H9 (cell line): ENCODE measurements around the gene TMEFF2. TPM values are rescaled to one million over a fixed set of nuclear protein-coding genes. Genes with fewer than 3 reads are reported as not detected.
A peak's percentile ranks its signal among the peaks of the same experiment; 100 is the strongest.

Experiments used
- DNase-seq: peaks from one replicate; pipeline ENCODE4 v3.0.0-alpha.2; 2017
- H2AFZ ChIP-seq: one replicate; pipeline ENCODE4 v1.6.1; 2013; ENCODE audit warnings: mild to moderate bottlenecking, low read length, control low read depth, moderate library complexity
- H2AK5ac ChIP-seq: 2 replicates; pipeline ENCODE4 v1.6.1; 2013; ENCODE audit warnings: low read length, control low read depth, mixed read lengths; ENCODE audit not compliant: insufficient read length
- H2BK120ac ChIP-seq: one replicate; pipeline ENCODE4 v1.6.1; 2013; ENCODE audit warnings: low read depth, mild to moderate bottlenecking, low read length, control low read depth, inconsistent platforms; ENCODE audit not compliant: poor library complexity, severe bottlenecking
- H2BK12ac ChIP-seq: 2 replicates; pipeline ENCODE4 v1.6.1; 2013; ENCODE audit warnings: low read length, control low read depth, mixed read lengths, low read depth; ENCODE audit not compliant: insufficient read length
- H2BK15ac ChIP-seq: 2 replicates; pipeline ENCODE4 v1.6.1; 2013; ENCODE audit warnings: low read depth, low read length, control low read depth
- H2BK20ac ChIP-seq: one replicate; pipeline ENCODE4 v1.6.1; 2013; ENCODE audit warnings: low read depth, mild to moderate bottlenecking, low read length, control low read depth, inconsistent platforms; ENCODE audit not compliant: poor library complexity, severe bottlenecking
- H2BK5ac ChIP-seq: 2 replicates; pipeline ENCODE4 v1.6.1; 2013; ENCODE audit warnings: low read length, control low read depth, mixed read lengths; ENCODE audit not compliant: insufficient read length
- H3K14ac ChIP-seq: 2 replicates; pipeline ENCODE4 v1.6.1; 2013; ENCODE audit warnings: low read length, control low read depth; ENCODE audit not compliant: insufficient read depth
- H3K18ac ChIP-seq: 2 replicates; pipeline ENCODE4 v1.6.1; 2013; ENCODE audit warnings: low read depth, mild to moderate bottlenecking, mixed read lengths, low read length, control low read depth; ENCODE audit not compliant: insufficient read length
- H3K23ac ChIP-seq: 2 replicates; pipeline ENCODE4 v1.6.1; 2013; ENCODE audit warnings: low read length, control low read depth, mixed read lengths, low read depth; ENCODE audit not compliant: insufficient read length
- H3K23me2 ChIP-seq: 2 replicates; pipeline ENCODE4 v1.6.1; 2013; ENCODE audit warnings: low read depth, mild to moderate bottlenecking, mixed read lengths, low read length, control low read depth; ENCODE audit not compliant: insufficient read length, poor library complexity, severe bottlenecking
- H3K27ac ChIP-seq: 2 replicates; pipeline ENCODE4 v1.5.1; 2013; ENCODE audit warnings: low read length, control low read depth, mixed read lengths, low read depth; ENCODE audit not compliant: insufficient read length
- H3K27me3 ChIP-seq: 2 replicates; pipeline ENCODE4 v1.6.1; 2013; ENCODE audit warnings: low read length, control low read depth, inconsistent platforms; ENCODE audit not compliant: insufficient read depth
- H3K4ac ChIP-seq: 2 replicates; pipeline ENCODE4 v1.6.1; 2013; ENCODE audit warnings: low read depth, mild to moderate bottlenecking, control low read depth, inconsistent platforms, low read length, moderate library complexity
- H3K4me1 ChIP-seq: 2 replicates; pipeline ENCODE4 v1.6.1; 2013; ENCODE audit warnings: low read length, control low read depth, inconsistent platforms; ENCODE audit not compliant: insufficient read depth
- H3K4me2 ChIP-seq: 2 replicates; pipeline ENCODE4 v1.6.1; 2013; ENCODE audit warnings: low read length, control low read depth, mixed read lengths; ENCODE audit not compliant: insufficient read length, insufficient read depth
- H3K56ac ChIP-seq: 2 replicates; pipeline ENCODE4 v1.6.1; 2013; ENCODE audit warnings: low read depth, mild to moderate bottlenecking, mixed read lengths, low read length, control low read depth; ENCODE audit not compliant: insufficient read length
- H3K79me1 ChIP-seq: 2 replicates; pipeline ENCODE4 v1.6.1; 2013; ENCODE audit warnings: low read depth, mild to moderate bottlenecking, moderate library complexity, low read length, control low read depth, inconsistent platforms; ENCODE audit not compliant: insufficient read depth, poor library complexity, severe bottlenecking
- H3K79me2 ChIP-seq: 2 replicates; pipeline ENCODE4 v1.6.1; 2013; ENCODE audit warnings: low read length, control low read depth, inconsistent platforms; ENCODE audit not compliant: insufficient read depth
- H3K9ac ChIP-seq: 2 replicates; pipeline ENCODE4 v1.6.1; 2013; ENCODE audit warnings: low read length, control low read depth, mixed read lengths; ENCODE audit not compliant: insufficient read length; ENCODE audit errors: extremely low read depth
- H3K9me3 ChIP-seq: one replicate; pipeline ENCODE4 v1.6.1; 2013; ENCODE audit warnings: low read depth, low read length, inconsistent platforms; ENCODE audit not compliant: control insufficient read depth
- H3T11ph ChIP-seq: one replicate; pipeline ENCODE4 v1.6.1; 2013; ENCODE audit warnings: mild to moderate bottlenecking, low read length, control low read depth, inconsistent platforms
- H4K20me1 ChIP-seq: one replicate; pipeline ENCODE4 v1.6.1; 2013; ENCODE audit not compliant: control insufficient read depth, insufficient read length, insufficient read depth
- H4K5ac ChIP-seq: 2 replicates; pipeline ENCODE4 v1.6.1; 2013; ENCODE audit warnings: low read depth, mild to moderate bottlenecking, mixed read lengths, low read length, control low read depth; ENCODE audit not compliant: insufficient read length
- H4K8ac ChIP-seq: replicated peaks from 2 replicates; pipeline ENCODE4 v1.6.1; 2013; ENCODE audit warnings: low read length, control low read depth, mixed read lengths, low read depth; ENCODE audit not compliant: insufficient read length
- H4K91ac ChIP-seq: 2 replicates; pipeline ENCODE4 v1.6.1; 2013; ENCODE audit warnings: low read depth, mild to moderate bottlenecking, moderate library complexity, mixed read lengths, low read length, control low read depth; ENCODE audit not compliant: insufficient read length
- H3K27ac Mint-ChIP-seq, 3 experiments: 2 replicates in 2 of 3; 3 replicates in 1 of 3; pipeline ENCODE4 v1.8.0; 2020 to 2021; ENCODE audit warnings: mixed read lengths in 3 of 3, mild to moderate bottlenecking in 1 of 3, moderate library complexity in 1 of 3
- H3K27me3 Mint-ChIP-seq: 2 replicates; pipeline ENCODE4 v1.8.0; 2021; ENCODE audit warnings: low read depth, mild to moderate bottlenecking, moderate library complexity, mixed read lengths
- H3K36me3 Mint-ChIP-seq, 3 experiments: 2 replicates in 2 of 3; 3 replicates in 1 of 3; pipeline ENCODE4 v1.8.0; 2020 to 2021; ENCODE audit warnings: low read depth in 3 of 3, mixed read lengths in 3 of 3; ENCODE audit not compliant: insufficient read depth in 1 of 3
- H3K4me1 Mint-ChIP-seq, 2 experiments: 2 replicates each; pipeline ENCODE4 v1.8.0; 2020; ENCODE audit warnings: mixed read lengths in 2 of 2
- H3K4me3 Mint-ChIP-seq, 2 experiments: 2 replicates in 1 of 2; 3 replicates in 1 of 2; pipeline ENCODE4 v1.8.0; 2020 to 2021; ENCODE audit warnings: mild to moderate bottlenecking in 2 of 2, mixed read lengths in 2 of 2, moderate library complexity in 1 of 2
- H3K9me3 Mint-ChIP-seq, 2 experiments: 2 replicates in 1 of 2; 3 replicates in 1 of 2; pipeline ENCODE4 v1.8.0; 2020; ENCODE audit warnings: mild to moderate bottlenecking in 2 of 2, mixed read lengths in 2 of 2, moderate library complexity in 1 of 2
- WGBS: extraction: QIAGEN DNeasy Blood & Tissue Kit; methylation state at CpG from one replicate; pipeline ENCODE4 v1.1.7; 2013; ENCODE audit warnings: missing lambda C conversion rate, low lambda C conversion rate, mixed read lengths; ENCODE audit not compliant: insufficient read length; ENCODE audit errors: extremely low coverage; 5-methylcytosine and 5-hydroxymethylcytosine counted together
- total RNA-seq: library from RNA; stranded (reverse); gene quantifications from 2 replicates; pipeline ENCODE4 v1.2.1, GENCODE V29; 2021
- TF ChIP-seq, protein P1 (sequence below): fragments of 200-600 bp; sonication (generic); conservative IDR thresholded peaks from 3 replicates; pipeline ENCODE4 v1.8.0; 2021; ENCODE audit warnings: antibody characterized with exemption, mild to moderate bottlenecking

Gene TMEFF2
- total RNA-seq, 1 experiment from 2014 or later, result 0.39 TPM

DNA sequence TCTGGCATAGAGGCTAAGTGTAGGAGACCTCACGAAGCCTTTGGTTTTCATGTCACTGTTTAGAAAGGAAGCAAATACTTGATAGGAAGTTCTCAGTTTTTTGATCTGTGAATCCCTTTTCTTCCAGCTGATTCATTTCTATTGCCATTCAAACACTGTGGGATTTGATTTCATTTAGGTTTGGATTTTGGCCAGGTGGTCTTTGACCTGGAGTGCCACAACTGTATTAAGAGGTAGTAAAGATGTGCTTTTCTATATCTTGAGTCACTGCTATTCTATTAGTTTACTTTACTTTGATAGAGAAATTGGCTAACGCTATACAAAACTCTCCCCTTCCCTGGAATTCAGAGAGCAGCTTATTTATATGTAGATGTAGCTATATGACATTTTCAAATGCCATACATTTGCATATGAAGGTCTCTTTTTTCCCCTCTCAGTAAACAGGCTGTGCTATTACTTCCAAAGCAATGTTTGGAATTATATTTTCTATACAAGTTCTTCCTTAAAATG is 215.5 kb downstream of the TMEFF2 start:
- Histone ChIP-seq H3K23me2 (no peaks in the 10 kb centered on the region), H3K79me2 (no peaks in the 10 kb centered on the region), H2AK5ac (no peak overlapping the region), H4K8ac (no peak overlapping the region), H3K23ac (no peak overlapping the region), H3K56ac (no peak overlapping the region), H2AFZ (no peak overlapping the region), H2BK12ac (no peak overlapping the region), H3T11ph (no peak overlapping the region), H4K91ac (no peak overlapping the region), H4K5ac (no peak overlapping the region), H2BK20ac (no peak overlapping the region), H2BK15ac (no peak overlapping the region), H3K27me3 (no peaks in the 10 kb centered on the region), H2BK120ac (no peak overlapping the region), H2BK5ac (no peak overlapping the region), H3K4me1 (peaks cover 6% of the 10 kb centered on the region; the same call in 1 of the 2 replicates), H3K4me2 (no peak overlapping the region), H3K79me1 (no peaks in the 10 kb centered on the region), H3K9me3 (no peaks in the 10 kb centered on the region), H3K4ac (no peak overlapping the region), H4K20me1 (no peaks in the 10 kb centered on the region), H3K27ac (peak overlapping the region; percentile 33), H3K18ac (no peak overlapping the region), H3K9ac (no peak overlapping the region), H3K14ac (no peak overlapping the region)
- peak overlapping the region; percentile 27 to 70 (median 66); a peak in 5 of 7 replicates for H3K27ac Mint-ChIP-seq
- no peak for DNase-seq
- H3K36me3 Mint-ChIP-seq, result peaks cover 0 to 4% (median 2%) of the 10 kb centered on the region in 3 experiments; a peak in 4 of 7 replicates
- peaks cover 26 to 31% of the 10 kb centered on the region in 2 experiments for H3K4me1 Mint-ChIP-seq
- WGBS, result no CpG with 5 or more reads among the region's 2 CpGs
- TF ChIP-seq, protein P1, sequence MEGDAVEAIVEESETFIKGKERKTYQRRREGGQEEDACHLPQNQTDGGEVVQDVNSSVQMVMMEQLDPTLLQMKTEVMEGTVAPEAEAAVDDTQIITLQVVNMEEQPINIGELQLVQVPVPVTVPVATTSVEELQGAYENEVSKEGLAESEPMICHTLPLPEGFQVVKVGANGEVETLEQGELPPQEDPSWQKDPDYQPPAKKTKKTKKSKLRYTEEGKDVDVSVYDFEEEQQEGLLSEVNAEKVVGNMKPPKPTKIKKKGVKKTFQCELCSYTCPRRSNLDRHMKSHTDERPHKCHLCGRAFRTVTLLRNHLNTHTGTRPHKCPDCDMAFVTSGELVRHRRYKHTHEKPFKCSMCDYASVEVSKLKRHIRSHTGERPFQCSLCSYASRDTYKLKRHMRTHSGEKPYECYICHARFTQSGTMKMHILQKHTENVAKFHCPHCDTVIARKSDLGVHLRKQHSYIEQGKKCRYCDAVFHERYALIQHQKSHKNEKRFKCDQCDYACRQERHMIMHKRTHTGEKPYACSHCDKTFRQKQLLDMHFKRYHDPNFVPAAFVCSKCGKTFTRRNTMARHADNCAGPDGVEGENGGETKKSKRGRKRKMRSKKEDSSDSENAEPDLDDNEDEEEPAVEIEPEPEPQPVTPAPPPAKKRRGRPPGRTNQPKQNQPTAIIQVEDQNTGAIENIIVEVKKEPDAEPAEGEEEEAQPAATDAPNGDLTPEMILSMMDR, result no peak
- H3K4me3 Mint-ChIP-seq, result no peak overlapping the region
- H3K9me3 Mint-ChIP-seq, result peaks cover 0 to 4% of the 10 kb centered on the region in 2 experiments; a peak in 2 of 5 replicates
- no peaks in the 10 kb centered on the region for H3K27me3 Mint-ChIP-seq
